ENCODE data around the gene ADD3.

- TF ChIP-seq CTBP1 (IDR thresholded peaks at IDR 0.05; ENCODE audit: borderline replicate concordance) (no peak), FOXK2 (IDR thresholded peaks at IDR 0.05) (no peak), ARNT (IDR thresholded peaks at IDR 0.05) (no peak), PKNOX1 (IDR thresholded peaks at IDR 0.05) (no peak), SUZ12 (IDR thresholded peaks at IDR 0.05) (no peak), FOXA1 (IDR thresholded peaks at IDR 0.05) (no peak), NFRKB (IDR thresholded peaks at IDR 0.05) (no peak)
These were observed 100.1 kb downstream of the ADD3 start for GRCh38 chr10:110107887-110108286.
